Astrocyte (in vitro differentiated cells and primary cell): ENCODE measurements around the gene PRDX1. TPM values are rescaled to one million over a fixed set of nuclear protein-coding genes. Genes with fewer than 3 reads are reported as not detected.

Experiments
- DNase-seq: peaks from one replicate; pipeline ENCODE4 v3.0.0-alpha.2; 2010; ENCODE audit warnings: low read depth
- FAIRE-seq: peaks from 2 replicates; lab custom pipeline; 2011; peaks lifted over from hg19 to GRCh38; lab: Jason Lieb, UNC
- H2AFZ ChIP-seq: 2 replicates; pipeline ENCODE4 v1.6.0; 2012; ENCODE audit warnings: low read depth, low read length, inconsistent platforms
- H3K27ac ChIP-seq: 2 replicates; pipeline ENCODE4 v1.5.1; 2011; ENCODE audit warnings: low read depth, low read length, inconsistent platforms
- H3K27me3 ChIP-seq: 2 replicates; pipeline ENCODE4 v1.6.0; 2011; ENCODE audit warnings: low read length, inconsistent platforms; ENCODE audit not compliant: insufficient read depth
- H3K36me3 ChIP-seq: 2 replicates; pipeline ENCODE4 v1.5.1; 2011; ENCODE audit warnings: low read length, inconsistent platforms; ENCODE audit not compliant: insufficient read depth
- H3K4me1 ChIP-seq: 2 replicates; pipeline ENCODE4 v1.5.1; 2011; ENCODE audit warnings: low read length, inconsistent platforms; ENCODE audit not compliant: insufficient read depth
- H3K4me2 ChIP-seq: 2 replicates; pipeline ENCODE4 v1.6.0; 2012; ENCODE audit warnings: low read length, inconsistent platforms
- H3K4me3 ChIP-seq: 2 replicates; pipeline ENCODE4 v1.5.1; 2011; ENCODE audit warnings: low read depth, mild to moderate bottlenecking, low read length, inconsistent platforms; ENCODE audit not compliant: insufficient read depth
- H3K79me2 ChIP-seq: 2 replicates; pipeline ENCODE4 v1.6.0; 2012; ENCODE audit warnings: mild to moderate bottlenecking, low read length, inconsistent platforms; ENCODE audit not compliant: insufficient read depth
- H3K9ac ChIP-seq: 2 replicates; pipeline ENCODE4 v1.6.0; 2012; ENCODE audit warnings: mild to moderate bottlenecking, low read length, inconsistent platforms
- H3K9me3 ChIP-seq: 2 replicates; pipeline ENCODE4 v1.5.1; 2012; ENCODE audit warnings: low read depth, mild to moderate bottlenecking, low read length, inconsistent platforms; ENCODE audit not compliant: insufficient read depth
- H4K20me1 ChIP-seq: 2 replicates; pipeline ENCODE4 v1.6.0; 2012; ENCODE audit warnings: low read length, inconsistent platforms; ENCODE audit not compliant: insufficient read depth
- H3K27ac Mint-ChIP-seq: one replicate; pipeline ENCODE4 v1.8.0; 2021; ENCODE audit warnings: mild to moderate bottlenecking, mixed read lengths; ENCODE audit not compliant: unreplicated experiment
- H3K27me3 Mint-ChIP-seq: one replicate; pipeline ENCODE4 v1.8.0; 2021; ENCODE audit warnings: low read depth, mixed read lengths; ENCODE audit not compliant: unreplicated experiment
- H3K36me3 Mint-ChIP-seq: one replicate; pipeline ENCODE4 v1.8.0; 2021; ENCODE audit warnings: low read depth, mixed read lengths; ENCODE audit not compliant: unreplicated experiment
- H3K4me1 Mint-ChIP-seq: one replicate; pipeline ENCODE4 v1.8.0; 2021; ENCODE audit warnings: low read depth, mixed read lengths; ENCODE audit not compliant: unreplicated experiment
- H3K4me3 Mint-ChIP-seq: one replicate; pipeline ENCODE4 v1.8.0; 2021; ENCODE audit warnings: mild to moderate bottlenecking, moderate library complexity, mixed read lengths; ENCODE audit not compliant: unreplicated experiment
- H3K9me3 Mint-ChIP-seq: one replicate; pipeline ENCODE4 v1.8.0; 2021; ENCODE audit warnings: mild to moderate bottlenecking, mixed read lengths; ENCODE audit not compliant: unreplicated experiment
- CTCF ChIP-seq: IDR thresholded peaks from 2 replicates; pipeline ENCODE4 v1.5.1; 2011; ENCODE audit warnings: low read depth, mild to moderate bottlenecking, inconsistent platforms, low read length, moderate library complexity; ENCODE audit not compliant: insufficient read depth
- EZH2 ChIP-seq: IDR thresholded peaks from 2 replicates; pipeline ENCODE4 v1.6.1; 2012; ENCODE audit warnings: mild to moderate bottlenecking, low read length, inconsistent platforms; ENCODE audit not compliant: insufficient read depth
- total RNA-seq: library from RNA; stranded (reverse); gene quantifications from 2 replicates; pipeline ENCODE4 v1.2.1, GENCODE V29; 2021

Gene PRDX1
- total RNA-seq, 1 donor from 2014 or later, result 986 TPM

DNA sequence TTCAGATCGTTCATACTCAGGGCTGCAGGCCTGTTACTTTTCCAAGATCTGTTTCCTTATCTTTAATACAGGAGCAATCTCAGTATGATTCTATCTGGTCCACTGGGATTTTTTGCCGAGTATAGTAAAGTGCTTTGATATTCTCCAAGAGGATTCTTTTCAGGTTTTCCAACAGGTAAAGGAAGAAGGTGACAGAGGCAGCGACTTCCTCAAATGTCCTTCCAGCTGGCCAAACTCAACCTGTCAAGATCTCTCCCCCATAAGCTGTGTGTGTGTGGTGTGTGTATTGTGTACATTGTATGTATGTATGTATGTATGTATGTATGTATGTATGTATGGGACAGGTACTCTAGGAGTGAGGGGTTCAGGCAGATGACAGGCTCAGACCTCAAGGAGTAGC is 30.0 kb upstream of the PRDX1 start:
- H3K4me1 Mint-ChIP-seq, result peaks cover 9% of the 10 kb centered on the region
- peaks cover 51% of the 10 kb centered on the region for H3K79me2 ChIP-seq
- H3K9ac ChIP-seq, result peak overlapping the region; percentile 87
- peaks cover 28% of the 10 kb centered on the region for H4K20me1 ChIP-seq
- no peak for DNase-seq
- H3K4me3 ChIP-seq, result peak overlapping the region; percentile 92
- no peaks in the 10 kb centered on the region for H3K9me3 ChIP-seq
- H3K9me3 Mint-ChIP-seq, result no peaks in the 10 kb centered on the region
- no peak overlapping the region for H3K27ac ChIP-seq
- no peak for FAIRE-seq
- H3K36me3 Mint-ChIP-seq, result peaks cover 3% of the 10 kb centered on the region
- H3K27me3 ChIP-seq, result no peaks in the 10 kb centered on the region
- H2AFZ ChIP-seq, result no peak overlapping the region
- no peak overlapping the region for H3K27ac Mint-ChIP-seq
- TF ChIP-seq CTCF (no peak), EZH2 (no peak)
- H3K4me2 ChIP-seq, result peak overlapping the region; percentile 86
- peaks cover 8% of the 10 kb centered on the region for H3K36me3 ChIP-seq
- peak overlapping the region; percentile 98 for H3K4me3 Mint-ChIP-seq
- no peaks in the 10 kb centered on the region for H3K27me3 Mint-ChIP-seq
- peaks cover 13% of the 10 kb centered on the region for H3K4me1 ChIP-seq

DNA sequence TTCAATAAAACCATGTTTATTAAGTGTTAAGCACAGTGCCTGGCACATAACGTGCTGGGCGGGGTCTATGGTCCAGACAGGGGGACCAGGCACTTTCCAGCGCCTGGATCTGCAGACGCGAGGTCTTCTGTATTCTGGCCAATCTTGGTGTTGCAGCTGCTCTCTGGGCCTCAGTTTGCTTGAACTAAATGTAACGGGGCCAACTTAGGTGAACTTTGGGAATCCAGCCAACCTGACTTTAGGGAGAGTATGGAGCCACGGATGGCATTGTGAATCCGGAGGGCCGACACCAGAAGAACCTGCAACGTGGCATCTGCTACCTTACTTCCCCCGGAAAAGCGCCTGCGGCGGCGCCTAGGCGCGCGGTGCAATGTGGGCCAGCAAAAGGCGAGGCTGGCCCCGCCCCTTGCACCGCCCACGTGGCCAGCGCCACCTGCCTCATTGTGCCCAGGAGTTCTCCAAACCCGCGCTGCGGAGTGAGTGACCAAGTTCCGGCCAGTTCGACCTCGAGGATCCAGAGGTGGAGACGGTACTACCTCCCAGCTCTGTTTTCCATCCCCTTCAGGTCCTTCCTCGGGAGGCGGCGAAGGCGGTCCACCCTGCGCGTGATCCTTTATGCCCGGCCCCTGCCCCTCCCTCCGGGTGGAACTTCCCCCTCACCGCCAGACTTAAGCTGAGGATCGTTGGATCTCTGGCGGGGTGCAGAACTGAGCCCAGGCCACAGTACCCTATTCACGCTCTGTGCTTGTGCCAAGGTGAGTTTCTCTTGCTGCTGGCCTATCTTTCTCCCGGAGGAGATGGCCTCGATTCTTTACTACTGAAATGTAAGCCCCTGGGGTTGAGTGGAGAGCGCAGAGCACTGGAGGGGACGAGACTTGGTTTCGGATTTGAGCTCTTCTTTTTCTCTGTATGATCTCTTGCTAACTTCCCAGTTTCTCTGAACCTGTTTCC is 29.0 kb upstream of the PRDX1 start, which contains the start of gene AKR1A1:
AKR1A1 (plus strand) TSS at position 426 of the 951 bp plus-strand sequence. CDS start 10,969 bp downstream, outside the sequence.
- H3K27ac Mint-ChIP-seq, result peak within 1 kb of the TSS; percentile 96
- TF ChIP-seq EZH2, result no peak
- no peak for TF ChIP-seq CTCF
- H3K36me3 Mint-ChIP-seq, result peaks cover 3% of the 10 kb centered on the region
- peaks cover 47% of the 10 kb centered on the region for H3K79me2 ChIP-seq
- H3K9ac ChIP-seq, result peak within 1 kb of the TSS; percentile 87
- FAIRE-seq (no peak), DNase-seq (peak; percentile 71)
- peaks cover 4% of the 10 kb centered on the region for H3K36me3 ChIP-seq
- no peaks in the 10 kb centered on the region for H3K9me3 Mint-ChIP-seq
- peaks cover 9% of the 10 kb centered on the region for H3K4me1 Mint-ChIP-seq
- peaks cover 23% of the 10 kb centered on the region for H4K20me1 ChIP-seq
- H3K4me2 ChIP-seq, result peak within 1 kb of the TSS; percentile 86
- H3K9me3 ChIP-seq, result no peaks in the 10 kb centered on the region
- H3K27me3 Mint-ChIP-seq, result no peaks in the 10 kb centered on the region
- peaks cover 13% of the 10 kb centered on the region for H3K4me1 ChIP-seq
- H3K27ac ChIP-seq, result peak within 1 kb of the TSS; percentile 77
- H3K27me3 ChIP-seq, result no peaks in the 10 kb centered on the region
- peak within 1 kb of the TSS; percentile 91 for H2AFZ ChIP-seq
- peak within 1 kb of the TSS; percentile 98 for H3K4me3 Mint-ChIP-seq
- H3K4me3 ChIP-seq, result peak within 1 kb of the TSS; percentile 92
